HG02938 (cell line): ENCODE data around the gene H19.

ENCODE experiments used
- ATAC-seq: cut with Tn5 transposase; IDR thresholded peaks from one replicate; pipeline ENCODE4 v1.9.1; 2021; ENCODE audit warnings: mild to moderate bottlenecking, moderate library complexity; ENCODE audit not compliant: unreplicated experiment

H19 gene

DNA sequence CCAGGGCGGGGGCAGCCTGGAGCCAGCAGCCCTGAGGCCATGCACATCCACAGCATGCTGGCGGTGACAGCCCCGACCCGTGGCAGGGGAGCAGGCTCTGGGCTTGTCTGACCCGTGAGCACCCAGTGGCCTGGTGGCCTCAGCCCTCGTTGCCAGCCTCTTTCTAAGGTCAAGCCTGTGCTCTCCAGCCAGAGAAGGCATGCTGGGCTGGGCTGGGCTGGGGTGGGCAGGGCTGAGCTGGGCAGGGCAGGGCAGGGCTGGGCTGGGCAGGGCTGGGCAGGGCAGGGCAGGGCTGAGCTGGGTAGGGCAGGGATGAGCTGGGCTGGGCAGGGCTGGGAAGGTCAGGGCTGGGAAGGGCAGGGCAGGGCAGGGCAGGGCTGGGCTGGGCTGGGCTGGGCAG lies 10.6 kb downstream of the H19 start:
- no peak for ATAC-seq

DNA sequence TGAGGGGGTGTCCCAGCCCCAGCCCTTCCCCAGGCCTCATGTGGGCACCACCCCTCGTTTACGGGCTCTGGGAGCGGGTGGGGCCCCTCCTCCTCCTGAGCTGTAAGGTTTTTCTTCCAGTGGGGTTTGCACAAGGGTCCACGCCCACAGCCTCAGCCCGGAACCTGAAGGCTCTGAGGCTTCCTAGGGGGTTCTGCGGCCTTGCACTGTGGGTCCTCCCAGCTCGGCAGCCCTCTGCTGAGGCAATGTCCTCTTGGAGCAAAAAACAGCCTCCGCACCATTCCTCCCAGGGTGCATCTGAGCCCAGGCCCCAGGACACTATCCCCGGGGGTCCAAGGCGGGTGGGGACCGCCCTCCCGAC lies 14.1 kb downstream of the H19 start:
- ATAC-seq, result no peak

DNA sequence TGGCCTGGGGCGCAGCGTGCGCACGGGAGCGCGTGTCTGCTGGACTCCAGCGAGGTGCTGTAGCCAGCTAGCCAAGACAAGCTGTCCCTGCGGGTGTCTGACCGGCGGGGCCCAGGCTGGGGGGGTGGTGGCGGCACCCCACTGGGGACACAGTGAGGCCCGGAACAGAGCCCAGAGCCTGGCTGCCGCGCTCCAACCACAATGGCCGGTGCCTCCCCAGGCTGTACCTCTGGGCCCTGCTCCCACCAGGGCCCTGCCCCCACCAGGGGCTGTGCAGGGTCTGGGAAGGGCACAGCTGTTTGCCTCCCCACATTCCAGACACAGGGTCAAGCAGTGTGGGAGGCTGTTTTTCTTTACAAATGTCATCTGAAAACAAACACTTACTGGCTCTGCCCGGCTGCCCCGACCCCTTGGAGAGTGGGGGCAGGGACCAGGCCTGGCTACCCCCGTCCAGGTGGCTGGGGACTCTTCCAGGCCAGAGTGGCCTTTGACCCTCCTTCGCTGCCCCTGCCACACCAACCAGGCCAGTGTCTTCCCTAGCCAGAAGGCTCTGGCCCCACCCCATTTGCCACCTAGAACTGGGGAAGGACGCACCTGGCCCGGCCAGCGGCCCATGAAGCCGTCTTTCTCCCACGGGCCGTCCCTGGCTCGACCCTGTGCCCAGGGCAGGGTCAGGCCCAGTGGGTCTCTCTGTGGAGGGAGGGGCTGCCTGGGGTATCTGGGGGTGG lies 14.6 kb downstream of the H19 start:
- ATAC-seq, result no peak

DNA sequence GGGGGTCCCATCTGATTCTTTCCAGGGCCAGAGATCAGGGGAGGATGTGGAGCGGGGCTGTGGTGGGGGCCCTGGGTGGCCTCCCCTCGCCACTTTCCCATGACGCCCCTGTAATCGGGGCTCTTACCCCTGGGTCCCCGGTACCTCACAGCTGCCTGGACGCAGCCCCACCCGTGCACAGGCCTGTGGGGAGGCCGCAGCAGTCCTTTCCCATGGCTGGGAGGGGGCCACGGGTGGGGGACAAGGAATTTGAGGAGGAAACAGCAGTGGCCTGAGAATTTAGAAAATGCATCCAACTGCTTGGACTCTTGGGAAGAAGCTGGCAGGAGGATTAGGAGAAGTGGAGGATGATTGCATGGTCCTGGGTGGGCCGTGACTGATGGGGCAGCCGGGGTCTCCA lies 18.0 kb downstream of the H19 start:
- ATAC-seq, result no peak

DNA sequence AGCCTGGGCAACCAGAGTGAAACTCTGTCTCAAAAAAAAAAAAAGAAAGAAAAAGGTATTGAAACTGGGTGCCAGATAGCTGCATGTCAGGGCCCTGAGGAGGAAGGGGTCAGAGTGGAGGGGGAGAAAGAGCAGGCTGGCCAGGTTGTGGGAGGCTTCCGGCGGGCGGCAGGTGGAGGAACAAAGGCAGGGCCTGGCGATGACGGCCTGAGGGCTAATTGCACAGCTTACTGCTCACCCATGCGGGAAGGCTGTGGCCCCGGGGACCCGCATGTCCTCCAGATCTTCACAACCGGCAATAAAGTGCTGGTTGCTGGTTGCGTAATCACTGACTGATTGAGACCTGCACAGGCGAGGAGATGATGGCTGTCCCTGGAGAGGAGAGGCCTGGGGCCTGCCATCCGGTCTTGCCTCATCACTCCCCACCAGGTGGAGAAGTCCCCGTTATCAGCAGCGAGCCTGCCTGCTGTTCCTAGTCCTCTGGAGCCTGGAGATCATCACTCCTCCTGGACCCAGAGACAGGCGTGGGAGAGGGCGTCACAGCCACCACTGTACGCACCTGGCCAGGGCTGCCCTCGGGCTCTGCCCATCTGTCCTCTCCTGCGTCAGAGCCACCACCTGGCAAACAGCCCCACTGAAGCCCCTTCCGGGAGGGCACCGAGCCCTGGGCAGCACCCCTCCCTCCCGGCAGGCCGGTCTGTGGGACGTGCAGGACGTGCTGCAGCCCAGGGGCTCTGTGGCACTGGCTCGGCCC lies 18.7 kb downstream of the H19 start:
- ATAC-seq, result no peak

DNA sequence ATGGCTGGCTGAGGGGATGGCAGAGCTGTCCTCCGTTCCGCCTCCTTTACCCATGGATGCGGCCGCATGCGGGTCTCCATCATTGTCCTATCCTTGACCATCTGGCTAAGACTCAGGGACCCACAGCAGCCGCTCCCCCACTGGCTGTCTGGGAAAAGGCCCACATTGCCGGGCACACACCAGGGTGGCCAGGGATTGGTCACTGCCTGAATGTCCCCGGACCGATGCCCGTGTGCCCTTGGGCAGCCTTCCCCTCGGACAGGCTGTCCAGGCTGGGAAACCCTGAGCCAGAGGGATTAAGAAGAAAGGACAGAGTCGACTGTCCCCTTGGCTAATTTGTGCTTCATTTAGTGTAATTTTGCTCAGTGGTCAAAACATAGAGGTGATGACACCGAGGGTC lies 22.5 kb downstream of the H19 start:
- ATAC-seq, result no peak

DNA sequence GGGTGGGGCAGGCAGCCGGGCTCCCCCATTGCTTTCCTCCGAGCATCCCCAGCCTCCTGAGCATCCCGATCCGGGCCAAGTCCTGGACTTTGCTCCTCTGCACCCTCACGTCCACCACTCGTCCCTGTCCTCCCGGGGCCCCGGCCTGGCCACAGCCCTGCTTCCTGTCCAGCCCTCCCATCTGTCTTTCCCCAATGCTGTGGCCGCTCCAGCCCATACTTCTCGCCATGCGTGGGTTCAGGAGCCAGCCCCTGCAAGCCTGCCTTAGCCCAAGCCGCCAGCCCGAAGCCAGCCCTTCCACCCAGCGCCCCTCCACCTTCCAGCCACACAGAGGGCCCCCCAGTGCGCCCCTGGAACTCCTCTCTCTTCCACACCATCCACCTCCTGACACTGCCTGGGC lies 26.7 kb downstream of the H19 start:
- no peak for ATAC-seq

DNA sequence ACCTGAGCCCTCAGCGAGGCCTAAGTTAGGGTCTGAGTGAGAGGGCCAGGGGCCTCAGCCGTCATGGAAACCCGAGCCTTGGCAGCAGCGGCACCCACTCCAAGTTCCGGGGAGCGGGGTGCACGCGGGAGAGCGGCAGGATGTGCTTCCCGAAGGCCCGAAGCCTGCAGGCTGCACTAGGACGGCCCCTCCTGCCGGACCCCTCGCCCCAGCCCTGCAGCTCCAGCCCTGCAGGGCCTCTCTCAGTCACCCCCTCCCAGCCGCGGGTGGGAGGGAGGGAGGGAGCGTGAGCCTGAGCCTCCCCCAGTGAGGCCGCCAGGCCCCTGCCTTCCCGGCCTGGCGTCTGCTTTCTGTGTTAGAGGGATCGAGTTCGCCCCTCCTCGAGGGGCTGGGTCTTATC lies 27.9 kb downstream of the H19 start:
- ATAC-seq, result no peak

DNA sequence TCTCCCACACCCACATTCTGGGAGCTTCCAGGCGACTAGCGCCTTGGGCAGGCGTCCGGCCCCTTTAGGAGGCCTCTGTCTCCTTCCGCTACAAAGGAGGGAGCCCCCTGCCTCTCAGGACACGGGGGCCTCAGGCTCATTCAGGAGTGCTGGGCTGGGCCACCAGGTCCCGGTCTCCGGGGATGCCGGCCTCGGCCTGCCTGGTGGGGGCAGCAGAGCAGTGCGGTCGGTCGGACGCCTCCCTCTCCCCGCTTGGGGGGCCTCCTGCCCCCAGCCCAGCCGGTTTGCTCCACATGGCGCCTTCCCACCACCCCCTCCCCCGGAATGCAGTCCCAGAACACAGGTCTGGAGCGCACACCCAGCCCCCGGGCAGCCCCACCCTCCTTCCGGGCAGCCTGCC lies 28.6 kb downstream of the H19 start:
- ATAC-seq, result no peak

DNA sequence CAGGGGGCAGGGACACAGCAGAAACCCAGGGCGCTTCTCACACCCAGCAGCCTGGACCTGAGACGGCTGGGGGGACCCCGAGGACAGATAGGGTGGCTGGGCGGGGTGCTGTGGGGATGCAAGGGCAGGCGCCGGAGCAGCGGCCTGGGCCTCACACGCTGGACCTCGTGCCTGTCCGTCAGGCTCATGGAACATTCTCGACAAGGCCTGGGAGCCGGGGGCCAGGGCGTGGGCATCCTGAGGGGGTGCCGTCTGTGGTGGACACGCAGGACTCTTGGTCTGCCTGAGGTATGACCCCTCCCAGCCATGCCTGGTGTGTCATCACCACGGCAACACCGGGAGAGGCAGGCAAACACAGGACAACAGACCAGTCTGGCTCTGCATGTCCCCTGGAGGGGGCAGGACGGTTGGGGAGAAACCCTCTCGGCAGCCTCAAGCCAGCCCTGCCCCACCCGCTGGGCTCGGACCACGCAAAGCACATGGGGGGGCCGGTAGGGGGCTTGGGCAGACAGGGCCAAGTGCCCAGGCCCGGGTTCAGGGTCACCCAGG lies 29.1 kb downstream of the H19 start:
- ATAC-seq, result no peak

DNA sequence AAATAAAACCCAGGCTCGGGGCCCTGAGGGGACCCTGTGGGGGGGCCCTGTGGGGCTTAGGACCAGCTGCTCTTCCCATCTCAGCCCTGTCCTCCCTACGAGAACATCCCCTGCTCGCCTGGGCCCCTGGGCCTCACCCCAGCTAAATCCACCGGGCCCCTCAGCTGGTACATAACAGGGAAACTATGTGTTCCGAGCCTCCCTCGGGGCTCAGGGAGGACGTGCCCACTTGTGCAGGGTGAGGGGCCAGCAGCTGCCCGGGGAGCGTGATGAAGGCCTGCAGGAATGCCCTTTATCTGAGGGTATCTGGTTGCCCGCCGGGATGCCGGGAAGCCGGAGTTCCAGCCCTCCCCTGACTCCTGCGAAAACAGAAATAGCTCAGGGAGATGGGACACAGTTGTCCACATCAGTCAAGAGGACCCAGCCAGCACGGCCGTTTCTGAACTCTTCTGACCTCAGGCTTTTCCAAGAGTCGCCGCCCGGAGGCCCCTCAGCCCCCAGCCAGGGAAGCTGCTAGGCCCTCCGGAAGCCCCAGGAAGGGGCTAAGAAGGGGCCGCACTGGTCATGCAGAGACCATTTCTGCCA lies 29.9 kb downstream of the H19 start:
- ATAC-seq, result no peak

DNA sequence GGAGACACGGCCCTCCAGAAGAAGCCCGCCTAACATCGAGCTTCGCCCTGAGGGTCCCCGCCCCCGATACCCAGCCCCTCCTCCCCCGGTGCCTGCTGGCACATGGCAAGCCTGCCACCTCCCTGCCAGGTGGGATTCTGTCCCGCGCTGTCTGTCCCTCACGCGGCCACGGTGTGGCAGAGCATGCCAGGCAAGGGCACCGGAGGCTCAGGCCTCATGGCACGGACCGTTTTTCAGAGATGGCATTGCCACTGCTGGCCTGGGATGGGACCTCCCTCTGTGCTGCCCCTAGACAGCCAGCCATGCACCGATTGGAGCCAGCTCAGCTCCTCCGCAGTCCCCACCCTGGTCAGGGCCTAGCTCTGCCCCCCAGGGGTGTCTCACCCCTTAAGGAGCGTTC lies 31.1 kb downstream of the H19 start:
- no peak for ATAC-seq

DNA sequence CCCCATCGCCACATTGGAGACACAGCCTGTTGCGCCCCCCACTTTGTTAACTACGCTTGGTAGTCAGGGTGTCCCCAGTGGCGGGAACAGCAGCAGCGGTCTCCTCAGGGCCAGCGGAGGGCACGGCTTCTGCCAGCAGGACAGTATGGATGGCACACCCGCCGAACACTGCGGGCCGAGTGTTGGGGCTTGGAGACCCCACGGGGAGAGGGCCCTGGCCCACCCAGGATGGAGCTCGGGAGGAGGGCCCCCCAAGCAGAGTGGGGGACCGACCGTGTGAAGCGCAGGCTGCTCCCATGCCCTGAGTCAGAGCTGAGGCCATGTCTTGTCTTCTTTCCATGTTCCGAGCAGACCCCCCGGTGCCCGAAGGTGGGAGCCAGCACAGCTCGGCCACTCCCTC lies 32.7 kb downstream of the H19 start:
- no peak for ATAC-seq

DNA sequence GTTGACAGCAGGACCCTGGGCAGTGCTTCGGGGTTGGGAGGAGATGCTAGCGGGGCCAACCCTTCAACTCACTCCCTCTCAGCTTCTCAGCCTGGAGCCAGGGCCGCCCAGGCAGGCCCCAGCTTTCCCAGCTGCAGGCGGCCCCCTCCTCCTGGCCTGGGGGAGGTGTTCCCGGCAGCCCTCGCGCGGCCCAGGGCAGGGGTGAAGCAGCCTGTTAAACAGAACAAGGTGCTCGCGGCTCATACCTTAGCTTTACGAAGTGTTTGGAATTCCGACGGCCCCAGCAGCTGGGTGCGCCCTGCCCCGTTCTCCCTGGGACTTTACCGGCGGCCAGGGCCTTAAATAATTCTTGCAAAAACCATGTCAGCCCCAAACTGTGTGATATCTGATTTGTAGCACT lies 33.3 kb downstream of the H19 start:
- ATAC-seq, result no peak

DNA sequence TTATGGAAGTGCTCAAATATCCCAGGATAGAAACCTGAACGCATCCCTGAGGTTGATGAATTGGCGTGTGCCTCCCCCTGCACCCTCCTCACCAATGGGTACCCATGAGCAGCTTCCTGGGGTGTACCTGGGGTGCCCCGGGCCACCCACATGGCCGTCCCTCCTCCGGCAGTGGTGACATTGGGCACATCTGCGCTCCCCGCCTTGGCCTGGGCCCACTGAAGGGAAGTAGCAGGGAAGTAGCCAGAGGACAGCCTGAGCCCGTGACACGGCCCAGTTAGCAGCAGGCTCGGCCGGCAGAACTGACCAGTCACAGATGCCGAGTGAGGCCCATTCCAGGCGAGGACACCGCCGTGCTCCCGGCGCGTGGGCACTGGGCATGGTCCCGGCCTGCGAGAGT lies 33.8 kb downstream of the H19 start:
- no peak for ATAC-seq

DNA sequence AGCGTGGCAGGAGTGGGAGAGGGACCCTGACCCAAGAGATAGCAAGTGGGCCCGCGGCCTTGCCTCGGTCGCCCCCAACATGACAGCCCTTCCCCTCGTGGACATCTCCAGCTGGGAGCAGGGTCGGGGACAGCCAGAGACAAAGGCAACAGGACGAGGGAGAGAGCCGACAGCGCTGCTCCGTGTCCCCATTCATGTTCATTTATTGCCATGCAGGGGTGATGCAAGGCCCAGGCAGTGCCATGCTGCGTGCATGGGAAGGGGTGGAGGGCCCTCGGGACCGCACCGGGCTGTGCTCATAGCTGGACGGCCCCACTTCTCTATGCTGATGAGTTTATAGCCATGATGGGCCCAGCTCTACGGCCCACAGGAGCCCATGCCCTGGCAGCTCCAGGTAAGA lies 37.9 kb downstream of the H19 start:
- no peak for ATAC-seq

DNA sequence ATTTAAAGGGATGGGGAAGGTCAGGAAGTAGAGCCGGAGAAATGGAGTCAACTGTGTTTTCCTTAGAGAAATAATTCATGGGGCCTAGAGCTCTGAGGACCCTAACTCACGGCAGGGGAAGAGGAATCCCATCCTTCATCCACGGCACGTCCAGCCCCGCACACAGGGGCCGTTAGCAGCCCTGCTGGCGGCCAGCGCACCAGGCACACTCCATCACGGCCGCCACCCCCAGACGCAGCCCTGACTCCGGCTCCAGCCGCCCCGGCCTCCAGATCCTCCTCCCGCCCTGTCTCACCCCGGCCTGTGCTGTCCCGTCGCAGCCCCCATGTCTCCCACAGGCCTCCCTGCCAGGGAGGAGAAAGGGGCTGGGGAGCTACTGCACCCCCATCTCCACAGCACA lies 39.3 kb downstream of the H19 start:
- no peak for ATAC-seq

DNA sequence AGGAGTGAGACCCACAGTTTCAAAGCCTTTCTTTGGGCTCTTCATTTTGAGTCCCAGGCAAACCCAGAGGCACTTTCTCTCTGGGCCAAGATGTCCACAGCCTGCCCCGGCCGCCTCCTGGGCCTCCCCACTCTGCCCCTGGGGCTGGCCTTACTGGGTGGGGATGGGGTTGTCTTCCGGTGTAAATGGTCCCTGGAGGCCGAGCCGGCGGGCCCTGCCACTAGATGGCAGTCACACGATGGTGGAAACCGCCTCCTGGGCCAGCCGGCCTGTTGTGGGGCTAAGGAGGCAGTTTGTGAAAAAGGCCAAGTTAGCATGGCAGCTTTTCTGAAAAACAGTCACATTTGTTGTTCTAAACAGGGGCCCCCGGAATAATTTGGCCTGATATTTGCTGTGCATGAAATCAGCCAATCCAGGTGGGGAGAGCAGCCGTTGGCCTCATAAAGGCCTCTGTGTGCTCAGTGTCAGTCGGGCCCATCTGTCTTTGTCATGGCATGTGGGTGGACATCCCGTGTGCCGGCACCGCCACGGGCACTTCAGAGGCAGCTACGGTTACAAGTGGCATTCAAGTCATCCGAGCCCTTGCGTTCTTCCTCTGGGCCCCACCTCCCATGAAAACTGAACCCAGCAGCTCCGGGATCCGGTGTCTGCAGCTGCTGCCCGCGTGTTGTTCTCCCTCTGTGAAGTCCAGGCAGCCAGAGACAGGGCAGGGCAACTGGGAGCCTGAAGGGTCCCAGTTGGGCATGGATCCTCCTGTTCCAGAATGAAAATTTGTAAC lies 44.0 kb downstream of the H19 start:
- no peak for ATAC-seq

DNA sequence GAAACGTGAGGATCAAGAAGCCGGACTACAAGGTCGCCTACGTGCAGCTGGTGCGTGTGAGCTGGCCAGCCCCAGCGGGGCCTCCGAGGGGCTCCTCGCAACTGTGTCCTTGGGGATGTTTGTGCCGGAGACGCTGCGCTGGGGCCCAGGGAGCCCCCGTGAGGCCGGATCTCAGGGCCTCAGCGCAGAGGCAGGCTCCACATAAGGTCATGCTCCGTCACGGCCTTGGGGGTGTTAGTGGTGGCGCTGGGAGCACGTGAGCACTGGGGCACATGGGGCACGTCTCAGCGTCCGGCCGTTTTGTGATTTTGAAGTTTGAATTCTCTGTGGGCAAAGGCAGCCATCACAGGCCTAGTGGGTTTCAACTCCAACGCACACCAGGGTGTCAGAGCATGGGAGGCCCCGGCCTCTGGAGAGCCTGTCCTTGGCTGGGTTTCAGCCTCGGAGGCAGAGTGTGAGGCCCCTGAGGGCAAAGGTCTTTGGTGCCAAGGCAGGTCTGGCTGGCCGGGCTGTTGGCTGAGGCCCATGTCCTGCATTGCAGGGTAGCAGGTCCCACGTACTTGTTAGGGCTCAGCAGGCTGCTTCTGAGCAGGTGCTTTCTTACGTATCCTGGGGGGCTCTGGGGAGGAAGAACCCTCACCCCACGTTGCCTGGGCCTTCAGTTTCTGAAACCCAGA lies 44.7 kb downstream of the H19 start:
- no peak for ATAC-seq

DNA sequence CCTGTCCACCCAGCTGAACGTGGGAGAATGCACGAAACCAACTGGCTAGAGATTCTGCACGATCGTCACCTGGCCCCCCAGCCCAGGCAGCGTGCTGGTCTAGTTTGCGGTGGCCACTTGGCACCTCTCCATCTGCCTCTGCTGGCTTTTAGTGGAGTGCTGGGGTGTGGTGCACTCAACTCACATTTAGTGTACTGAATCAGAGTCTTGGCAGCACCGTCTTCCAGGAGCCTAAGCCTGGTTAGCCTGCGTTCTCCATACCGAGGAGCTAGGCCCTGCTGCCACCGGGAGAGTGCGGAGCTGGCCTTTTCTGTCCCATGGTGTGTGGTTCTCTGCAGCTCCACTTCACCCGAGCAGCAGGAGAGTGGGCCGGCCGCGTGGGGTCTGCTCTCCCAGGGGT lies 47.7 kb downstream of the H19 start:
- ATAC-seq, result no peak

DNA sequence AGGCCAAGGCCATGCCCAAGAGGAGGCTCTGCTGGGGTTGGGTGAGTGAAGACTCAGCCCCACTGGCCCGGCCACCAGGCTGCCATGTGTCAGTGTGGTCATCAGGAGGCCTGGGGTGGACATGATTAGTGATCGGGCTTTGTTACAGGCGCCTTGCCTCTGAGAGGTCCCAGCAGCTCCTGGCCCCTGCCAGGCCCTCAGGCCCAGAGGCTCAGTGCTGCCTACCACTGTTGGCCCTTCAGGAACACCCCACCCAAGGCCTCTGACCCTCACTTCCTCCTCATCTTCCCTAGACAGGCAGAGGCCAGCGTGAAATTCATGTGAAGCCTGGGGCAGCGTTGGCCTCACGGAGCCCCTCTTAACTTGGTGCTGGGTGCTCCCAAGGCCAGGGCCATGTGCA lies 48.3 kb downstream of the H19 start:
- no peak for ATAC-seq
